NCI-H146 treated with DMSO at 0.1 percent for 48 hours (cell line): ENCODE data around the gene LGR6.
A peak's percentile ranks its signal among the peaks of the same experiment; 100 is the strongest.
"Not testable (repeated sequence)": the region's sequence is repeated elsewhere in the genome, so short reads cannot be mapped to it uniquely, and the experiment has no call there.

Experiments used
- DNase-seq: peaks from one replicate; lab custom pipeline; 2025; ENCODE audit not compliant: unreplicated experiment; lab: John Stamatoyannopoulos, UW

LGR6 gene

DNA sequence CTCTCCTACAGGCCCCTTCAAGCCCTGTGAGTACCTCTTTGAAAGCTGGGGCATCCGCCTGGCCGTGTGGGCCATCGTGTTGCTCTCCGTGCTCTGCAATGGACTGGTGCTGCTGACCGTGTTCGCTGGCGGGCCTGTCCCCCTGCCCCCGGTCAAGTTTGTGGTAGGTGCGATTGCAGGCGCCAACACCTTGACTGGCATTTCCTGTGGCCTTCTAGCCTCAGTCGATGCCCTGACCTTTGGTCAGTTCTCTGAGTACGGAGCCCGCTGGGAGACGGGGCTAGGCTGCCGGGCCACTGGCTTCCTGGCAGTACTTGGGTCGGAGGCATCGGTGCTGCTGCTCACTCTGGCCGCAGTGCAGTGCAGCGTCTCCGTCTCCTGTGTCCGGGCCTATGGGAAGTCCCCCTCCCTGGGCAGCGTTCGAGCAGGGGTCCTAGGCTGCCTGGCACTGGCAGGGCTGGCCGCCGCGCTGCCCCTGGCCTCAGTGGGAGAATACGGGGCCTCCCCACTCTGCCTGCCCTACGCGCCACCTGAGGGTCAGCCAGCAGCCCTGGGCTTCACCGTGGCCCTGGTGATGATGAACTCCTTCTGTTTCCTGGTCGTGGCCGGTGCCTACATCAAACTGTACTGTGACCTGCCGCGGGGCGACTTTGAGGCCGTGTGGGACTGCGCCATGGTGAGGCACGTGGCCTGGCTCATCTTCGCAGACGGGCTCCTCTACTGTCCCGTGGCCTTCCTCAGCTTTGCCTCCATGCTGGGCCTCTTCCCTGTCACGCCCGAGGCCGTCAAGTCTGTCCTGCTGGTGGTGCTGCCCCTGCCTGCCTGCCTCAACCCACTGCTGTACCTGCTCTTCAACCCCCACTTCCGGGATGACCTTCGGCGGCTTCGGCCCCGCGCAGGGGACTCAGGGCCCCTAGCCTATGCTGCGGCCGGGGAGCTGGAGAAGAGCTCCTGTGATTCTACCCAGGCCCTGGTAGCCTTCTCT is 124.6 kb downstream of the LGR6 start:
- no peak for DNase-seq

DNA sequence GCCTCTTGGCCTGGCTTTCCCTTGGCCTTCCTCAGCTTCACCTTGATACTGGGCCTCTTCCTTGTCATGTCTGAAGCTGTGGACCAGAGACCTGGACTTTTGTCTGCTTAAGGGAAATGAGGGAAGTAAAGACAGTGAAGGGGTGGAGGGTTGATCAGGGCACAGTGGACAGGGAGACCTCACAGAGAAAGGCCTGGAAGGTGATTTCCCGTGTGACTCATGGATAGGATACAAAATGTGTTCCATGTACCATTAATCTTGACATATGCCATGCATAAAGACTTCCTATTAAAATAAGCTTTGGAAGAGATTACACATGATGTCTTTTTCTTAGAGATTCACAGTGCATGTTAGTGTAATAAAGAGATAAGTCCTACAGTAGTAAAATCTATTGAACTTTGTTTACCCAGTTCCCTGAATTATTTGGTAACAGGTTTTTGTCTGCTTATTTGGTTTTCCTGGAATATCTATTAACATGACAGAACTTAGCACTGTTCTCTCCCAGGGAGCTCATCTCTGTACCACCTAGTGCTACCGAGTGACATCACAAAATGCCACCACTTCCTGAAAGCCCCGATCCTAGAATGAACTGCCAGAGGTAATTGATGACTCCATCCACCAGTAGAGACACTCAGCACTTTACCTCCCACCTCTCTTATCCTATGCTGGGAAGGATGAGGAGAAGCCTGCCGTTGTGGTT is 125.9 kb downstream of the LGR6 start:
- DNase-seq = no peak

DNA sequence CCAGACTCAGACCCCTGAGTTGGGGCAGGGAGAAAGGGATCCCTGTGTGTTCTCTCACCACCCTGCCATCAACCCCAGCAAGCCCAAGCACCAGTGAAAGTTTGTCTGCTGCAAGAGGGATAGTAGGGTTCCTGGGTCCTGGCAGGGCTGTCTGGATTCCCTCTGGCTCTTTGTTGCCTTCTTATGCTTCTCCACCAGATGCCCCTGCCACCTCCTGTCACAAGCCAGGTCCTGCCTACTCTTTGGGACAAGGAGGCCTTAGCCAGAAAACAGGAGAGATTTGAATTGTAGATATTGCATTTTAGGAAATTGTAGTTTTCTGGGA is 126.4 kb downstream of the LGR6 start:
- no peak for DNase-seq

DNA sequence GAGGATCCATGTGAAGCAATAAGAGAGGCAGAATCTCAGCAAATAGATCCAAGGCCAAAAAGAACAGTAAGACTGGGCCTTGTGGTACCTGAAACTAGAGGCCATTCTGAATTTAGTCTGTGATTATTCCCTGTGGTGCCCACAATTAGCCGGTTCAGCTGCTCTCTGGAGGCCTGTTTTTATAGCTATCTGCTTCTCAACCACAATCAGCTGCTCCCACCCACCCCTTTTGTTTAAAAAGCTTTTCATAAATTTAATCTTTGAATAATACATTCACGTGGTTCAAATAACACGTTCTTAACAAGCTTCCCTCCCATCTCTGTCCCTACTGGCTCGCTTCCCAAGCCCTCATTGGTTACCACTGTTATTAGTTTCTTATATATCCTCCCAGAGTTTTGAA is 130.1 kb downstream of the LGR6 start:
- peak; percentile 42 for DNase-seq

DNA sequence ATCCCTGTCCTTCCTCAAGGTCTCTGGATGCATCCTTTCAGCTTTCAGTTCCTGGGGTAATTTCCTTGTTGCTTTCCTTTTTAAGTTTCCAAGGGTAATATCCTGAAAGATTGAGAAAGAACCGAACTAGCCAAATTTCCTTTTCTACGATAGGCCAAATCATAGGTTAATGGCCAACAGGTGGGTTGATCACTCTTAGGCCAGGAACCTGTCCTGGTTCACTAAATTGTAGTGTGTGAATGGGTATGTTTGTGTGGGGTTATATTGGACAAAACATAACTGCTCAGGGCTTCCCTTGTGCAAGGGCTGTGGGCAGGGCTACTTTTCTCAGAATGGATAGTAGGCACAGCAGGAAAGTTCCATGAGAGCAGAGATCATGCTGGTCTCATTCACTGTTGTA is 131.0 kb downstream of the LGR6 start:
- no peak for DNase-seq

DNA sequence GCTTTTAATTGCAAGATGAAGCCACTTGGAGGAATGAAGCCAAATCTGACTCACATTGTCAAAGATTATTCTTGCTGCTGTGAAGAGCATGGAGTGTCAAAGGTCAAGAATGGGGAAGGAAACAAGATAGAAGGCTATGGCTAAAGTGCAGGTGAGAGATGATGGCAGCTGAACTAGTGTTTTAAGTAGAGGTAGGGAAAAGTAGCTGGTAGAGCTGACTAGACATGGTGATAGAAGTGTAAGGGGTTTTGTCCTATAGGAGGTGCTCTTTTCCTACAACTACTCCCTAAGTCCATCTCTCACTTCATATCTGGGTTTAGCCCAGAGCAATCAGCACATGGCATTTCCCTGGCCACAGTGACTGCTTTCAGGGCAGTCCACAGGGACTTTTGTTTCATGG is 136.3 kb downstream of the LGR6 start:
- DNase-seq = no peak

DNA sequence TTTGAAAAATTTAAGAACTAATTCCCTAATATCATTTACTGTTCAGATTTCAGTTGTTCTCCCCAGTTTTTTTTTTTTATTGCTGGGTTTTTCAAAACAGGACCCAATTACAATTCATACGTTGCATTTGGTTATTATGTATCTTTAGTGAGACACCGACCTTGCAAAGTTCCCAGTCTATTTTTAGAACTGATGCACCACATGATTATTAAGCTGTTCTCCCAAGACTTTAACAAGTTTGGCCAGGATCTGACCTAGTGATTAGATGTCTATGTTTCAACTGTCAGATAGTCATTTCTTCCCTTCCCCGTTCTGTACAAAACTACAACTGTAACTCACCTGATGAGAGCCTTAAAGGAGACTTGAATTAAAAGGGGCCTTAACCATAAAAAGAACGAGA is 140.3 kb downstream of the LGR6 start:
- no peak for DNase-seq

DNA sequence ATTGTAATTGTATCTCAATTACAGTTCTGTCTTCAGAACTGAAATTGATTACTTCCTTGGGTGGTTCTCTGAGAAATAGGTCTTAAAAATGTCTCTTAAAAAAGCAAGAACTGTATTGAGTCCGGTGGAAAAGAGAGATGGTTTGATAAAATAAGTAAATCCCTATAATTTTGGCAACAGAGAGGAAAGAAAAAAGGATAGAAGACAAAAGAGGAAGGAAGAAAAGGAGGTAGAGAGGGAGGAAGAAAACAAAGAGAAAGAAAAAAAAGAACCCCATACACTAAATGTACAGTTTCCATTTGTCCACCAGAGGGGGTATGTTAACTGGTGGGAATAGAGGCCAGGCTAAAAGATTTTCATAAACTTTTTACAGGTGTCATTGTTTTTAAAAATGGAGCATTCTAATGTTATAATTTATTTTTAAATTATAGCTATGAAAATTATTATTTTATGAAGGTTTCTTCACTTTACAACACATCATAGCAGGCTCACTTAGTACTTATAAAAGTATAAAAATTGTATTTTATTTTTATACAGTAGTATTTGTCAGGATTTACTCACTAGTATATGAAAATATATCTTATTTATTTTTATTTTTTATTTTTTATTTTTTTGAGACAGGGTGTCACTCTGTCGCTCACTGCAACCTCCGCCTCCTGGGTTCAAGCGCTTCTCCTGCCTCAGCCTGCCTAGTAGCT is 150.2 kb downstream of the LGR6 start:
- peak; percentile 61 for DNase-seq

DNA sequence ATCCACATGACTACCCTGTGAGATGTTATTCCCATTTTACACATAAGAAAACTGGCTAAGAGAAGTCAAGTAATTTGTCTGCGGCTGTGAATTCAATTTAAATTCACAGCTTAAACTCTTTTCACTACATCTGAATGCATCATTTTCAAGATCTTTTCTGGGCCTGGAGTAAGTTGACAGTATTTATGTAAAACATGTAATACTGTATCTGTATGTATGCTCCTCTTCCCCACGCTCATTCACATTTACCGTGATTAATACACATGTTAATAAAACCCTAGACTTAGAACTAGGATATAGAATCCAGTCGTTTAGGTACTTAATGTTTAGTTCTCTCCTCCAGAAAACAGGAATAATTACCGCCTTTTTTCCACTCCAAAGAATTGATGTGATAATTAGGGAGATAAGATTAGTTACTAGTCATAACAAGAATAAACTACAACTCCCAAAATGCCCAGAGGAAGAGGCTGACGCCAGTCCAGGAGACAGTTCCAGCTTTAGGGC is 154.5 kb downstream of the LGR6 start:
- DNase-seq = no peak

DNA sequence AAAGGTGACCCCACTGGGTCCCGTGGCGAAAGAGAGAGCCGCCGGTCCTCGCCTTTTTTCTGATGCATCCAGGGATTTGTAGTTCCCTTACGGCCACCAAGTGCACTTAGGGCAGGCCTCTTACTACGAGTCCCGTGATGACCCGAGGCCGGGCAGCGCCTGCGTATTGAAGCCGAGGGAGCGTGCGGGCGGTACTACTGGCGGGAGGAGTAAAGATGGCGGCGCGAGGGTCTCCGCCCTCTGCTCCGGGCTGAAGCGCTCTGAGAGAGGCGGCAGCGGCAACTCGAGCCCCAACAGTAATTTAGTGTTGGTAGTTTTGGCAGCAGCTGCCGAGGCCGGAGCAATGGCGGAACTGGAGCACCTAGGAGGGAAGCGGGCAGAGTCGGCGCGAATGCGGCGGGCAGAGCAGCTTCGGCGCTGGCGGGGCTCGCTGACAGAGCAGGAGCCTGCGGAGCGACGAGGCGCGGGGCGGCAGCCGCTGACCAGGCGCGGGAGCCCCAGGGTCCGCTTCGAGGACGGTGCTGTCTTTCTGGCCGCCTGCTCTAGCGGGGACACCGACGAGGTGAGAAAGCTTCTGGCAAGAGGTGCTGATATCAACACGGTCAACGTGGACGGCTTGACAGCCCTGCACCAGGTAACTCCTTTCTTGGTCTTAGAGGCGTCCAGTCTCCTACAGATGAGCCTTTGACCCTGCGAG is 155.1 kb downstream of the LGR6 start, which contains the start of gene PPP1R12B:
TSS of gene PPP1R12B (plus strand) at position 191 of the 697 bp plus-strand sequence. CDS start at position 344, 153 bp downstream.
- DNase-seq = peak; percentile 97

DNA sequence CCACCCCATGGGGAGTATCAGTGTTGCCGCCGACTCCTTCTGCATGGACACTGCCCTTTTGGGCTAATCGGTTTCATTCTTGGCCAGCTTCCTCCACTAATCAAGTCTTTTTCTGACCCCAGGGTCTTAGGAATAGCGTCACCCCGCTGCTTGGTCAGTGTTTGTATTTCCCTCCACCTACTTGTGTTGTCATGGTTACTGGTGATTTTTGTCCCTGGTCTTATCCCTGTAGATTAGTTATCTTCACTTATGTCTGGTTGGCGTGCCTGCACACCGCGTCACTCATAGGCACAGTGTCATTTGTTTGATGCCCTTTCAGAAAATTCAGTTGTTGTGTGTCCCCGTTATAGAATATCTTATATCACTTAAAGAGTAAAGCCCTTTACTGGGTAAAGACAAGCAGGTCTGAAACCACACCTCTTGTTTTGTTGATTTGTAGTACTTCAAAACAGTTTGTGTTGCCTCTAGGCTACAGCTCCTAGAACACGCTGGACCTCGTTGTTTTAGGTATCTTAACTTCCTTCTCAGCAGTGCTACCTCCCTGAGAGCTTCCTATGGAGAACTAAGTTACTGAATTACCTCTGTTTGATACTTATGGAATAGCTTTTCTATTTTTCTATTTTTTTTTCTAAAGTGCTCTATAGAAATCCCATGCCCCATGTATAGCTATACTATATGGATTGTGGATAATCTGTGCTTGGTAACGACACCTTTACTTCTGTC is 155.8 kb downstream of the LGR6 start:
- peak; percentile 52 for DNase-seq

DNA sequence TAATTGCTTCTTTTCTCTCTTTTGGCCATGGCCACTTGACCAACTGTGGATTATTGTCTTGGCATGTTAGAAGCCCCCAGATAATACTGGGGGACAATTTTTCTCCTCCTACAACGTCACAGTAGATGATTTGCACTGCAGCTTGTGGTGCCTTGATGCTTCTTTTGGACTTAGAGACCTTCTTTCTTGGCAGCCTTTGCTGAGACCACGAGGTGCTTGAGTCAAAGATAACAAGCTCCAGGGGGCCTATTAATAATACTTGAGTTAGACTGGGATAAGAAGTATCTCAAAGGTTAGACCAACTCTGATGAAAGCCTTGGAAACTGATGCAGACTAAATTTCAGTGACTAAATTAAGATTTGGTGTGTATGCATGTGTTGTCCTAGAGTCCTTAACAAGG is 158.1 kb downstream of the LGR6 start:
- DNase-seq = no peak

DNA sequence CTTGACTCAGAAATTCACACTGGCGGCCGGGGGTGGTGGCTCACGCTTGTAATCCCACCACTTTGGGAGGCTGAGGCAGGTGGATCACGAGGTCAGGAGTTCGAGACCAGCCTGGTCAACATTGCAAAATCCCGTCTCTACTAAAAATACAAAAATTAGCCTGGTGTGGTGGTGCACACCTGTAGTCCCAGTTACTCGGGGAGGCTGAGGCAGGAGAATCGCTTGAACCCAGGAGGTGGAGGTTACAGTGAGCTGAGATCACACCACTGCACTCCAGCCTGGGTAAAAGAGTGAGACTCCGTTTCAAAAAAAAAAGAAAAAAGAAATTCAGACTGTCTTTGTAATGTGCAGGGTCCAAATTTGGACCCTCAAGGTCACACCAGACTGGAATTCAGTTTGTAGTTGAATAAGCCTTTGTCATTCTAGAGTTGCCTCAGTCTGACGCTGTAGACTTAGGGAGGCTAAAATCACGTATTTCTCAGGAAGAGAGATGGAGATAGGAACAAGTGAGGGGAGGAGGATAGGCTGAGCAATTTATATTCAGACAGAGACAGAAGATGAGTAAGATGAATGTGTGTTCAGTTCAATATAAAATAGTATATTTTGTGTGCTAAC is 159.1 kb downstream of the LGR6 start:
- DNase-seq = not testable (repeated sequence)

DNA sequence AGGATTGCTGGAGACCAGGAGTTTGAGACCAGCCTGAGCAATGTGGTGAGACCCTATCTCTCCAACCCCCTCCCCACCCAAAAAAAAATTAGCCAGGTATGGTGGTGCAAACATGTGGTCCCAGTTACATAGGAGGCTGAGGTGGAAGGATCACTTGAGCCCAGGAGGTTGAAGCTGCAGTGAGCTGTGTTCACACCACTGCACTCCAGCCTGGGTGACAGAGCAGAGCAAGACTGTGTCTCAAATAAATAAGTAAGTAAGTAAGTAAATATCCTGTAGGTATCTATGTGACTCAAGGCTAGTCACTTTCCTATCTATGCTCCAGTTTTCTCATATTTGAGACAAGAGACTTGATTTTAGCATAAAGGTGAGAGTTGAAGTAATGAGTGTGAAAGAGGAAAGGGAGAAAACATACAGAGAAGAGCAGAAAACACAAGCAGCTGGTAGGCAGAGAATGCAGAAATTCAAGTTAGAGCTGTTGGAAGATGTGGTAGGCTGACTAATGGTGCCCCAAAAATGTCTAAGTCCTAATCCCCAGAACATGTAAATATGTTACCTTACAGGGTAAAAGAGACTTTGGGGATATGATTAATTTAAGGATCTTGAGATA is 162.4 kb downstream of the LGR6 start:
- no peak for DNase-seq

DNA sequence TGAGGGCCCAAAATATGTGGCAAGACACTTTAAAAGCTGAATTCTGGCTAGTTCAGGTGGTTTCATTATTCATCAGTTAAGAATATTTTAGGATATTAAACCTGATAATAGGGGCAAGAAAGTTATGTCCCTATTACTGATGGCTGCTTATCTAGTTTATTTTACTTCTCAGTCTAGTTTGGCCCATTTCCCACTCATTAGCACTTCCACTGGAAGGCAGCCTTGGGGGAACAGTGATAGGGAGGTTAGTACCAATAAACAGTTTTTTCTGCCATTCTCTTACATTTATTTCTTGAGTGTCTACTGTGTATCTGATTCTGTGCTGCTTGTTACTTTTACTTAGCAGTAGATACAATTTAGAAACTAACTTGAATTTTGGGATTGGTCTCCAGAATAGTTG is 163.9 kb downstream of the LGR6 start:
- no peak for DNase-seq

DNA sequence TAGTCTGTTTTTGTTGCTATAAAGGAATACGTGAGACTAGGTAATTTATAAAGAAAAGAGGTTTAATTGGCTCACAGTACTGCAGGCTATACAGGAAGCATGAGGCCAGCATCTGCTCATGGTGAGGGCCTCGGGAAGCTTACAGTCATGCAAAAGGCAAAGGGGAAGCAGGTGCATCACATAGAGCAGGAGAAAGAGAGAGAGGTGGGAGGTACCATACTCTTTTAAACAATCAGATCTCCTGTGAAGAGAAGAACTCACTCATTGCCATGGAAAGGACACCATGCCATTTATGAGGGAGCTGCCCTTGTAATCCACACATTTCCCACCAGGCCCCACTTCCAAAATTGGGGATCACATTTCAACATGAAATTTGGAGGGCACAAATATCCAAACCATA is 167.6 kb downstream of the LGR6 start:
- no peak for DNase-seq

DNA sequence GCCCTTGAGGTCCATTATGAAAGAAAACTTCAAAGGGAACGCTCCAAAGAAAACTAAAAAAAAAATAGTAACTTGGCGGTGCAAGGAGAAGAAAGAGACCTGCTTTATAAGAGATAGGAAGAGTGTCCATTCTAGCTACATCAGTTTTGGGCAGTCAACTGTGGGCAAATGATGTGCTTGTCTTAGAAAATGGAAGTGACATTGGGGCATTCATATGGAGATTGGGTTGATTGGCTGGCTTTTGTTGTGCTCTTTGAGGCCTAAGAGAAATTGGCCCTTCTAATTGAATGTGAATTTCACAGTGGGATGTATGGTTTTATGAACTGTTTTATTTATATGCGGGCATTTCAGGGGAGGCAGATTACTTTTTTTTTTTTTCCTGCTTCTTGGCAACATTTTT is 168.1 kb downstream of the LGR6 start:
- peak; percentile 57 for DNase-seq

DNA sequence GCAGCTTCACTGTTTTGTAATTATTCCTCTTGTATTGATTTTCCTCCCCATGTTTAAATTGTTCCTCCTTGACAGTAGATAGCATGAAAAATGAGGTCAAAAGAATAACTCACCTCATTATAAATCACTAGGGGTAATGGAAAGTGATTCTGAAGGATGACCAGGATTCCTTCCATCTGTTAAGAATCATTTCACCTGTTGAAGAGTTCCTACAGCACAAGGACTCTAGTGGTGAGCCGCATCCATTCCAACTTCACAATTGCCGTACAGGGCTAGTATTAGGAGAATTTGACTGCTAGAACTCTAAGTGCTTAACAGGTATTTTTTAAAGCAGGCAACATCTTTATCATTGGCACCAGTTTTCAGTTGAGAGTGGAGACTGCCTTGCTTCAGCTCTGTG is 168.6 kb downstream of the LGR6 start:
- peak; percentile 55 for DNase-seq

DNA sequence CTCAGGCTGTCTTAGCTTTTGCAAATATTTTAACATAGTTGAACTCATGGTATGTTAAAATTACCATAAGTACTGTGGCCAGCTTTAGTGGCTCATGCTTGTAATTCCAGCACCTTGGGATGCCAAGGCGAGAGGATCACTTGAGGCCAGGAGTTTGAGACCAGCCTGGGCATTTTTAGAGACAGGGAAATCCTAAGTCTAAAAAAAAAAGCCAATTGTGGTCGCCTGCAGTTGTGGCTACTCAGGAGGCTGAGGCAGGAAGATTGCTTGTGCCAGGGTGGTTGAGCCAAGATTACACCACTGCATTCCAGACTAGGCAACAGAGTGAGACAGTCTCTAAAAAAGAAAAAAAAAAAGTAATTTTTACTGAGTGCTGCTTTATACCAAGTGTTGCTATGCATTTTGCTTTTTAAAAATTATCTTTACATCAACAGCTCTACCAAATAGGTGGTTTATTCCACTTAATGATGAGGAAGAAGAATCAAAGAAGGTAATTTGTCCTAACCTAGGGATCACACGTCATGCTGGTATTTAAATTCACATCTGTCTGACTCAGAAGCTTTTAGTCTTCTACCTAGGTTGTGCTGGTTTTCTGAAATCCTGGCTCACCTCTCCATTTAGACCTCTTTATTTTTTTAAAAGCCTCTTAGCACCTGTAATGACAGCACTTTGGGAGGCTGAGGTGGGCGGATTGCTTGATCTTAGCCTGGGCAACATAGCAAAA is 171.7 kb downstream of the LGR6 start:
- DNase-seq = no peak
